ENCODE measurements around the gene CIAO2A.

DNA sequence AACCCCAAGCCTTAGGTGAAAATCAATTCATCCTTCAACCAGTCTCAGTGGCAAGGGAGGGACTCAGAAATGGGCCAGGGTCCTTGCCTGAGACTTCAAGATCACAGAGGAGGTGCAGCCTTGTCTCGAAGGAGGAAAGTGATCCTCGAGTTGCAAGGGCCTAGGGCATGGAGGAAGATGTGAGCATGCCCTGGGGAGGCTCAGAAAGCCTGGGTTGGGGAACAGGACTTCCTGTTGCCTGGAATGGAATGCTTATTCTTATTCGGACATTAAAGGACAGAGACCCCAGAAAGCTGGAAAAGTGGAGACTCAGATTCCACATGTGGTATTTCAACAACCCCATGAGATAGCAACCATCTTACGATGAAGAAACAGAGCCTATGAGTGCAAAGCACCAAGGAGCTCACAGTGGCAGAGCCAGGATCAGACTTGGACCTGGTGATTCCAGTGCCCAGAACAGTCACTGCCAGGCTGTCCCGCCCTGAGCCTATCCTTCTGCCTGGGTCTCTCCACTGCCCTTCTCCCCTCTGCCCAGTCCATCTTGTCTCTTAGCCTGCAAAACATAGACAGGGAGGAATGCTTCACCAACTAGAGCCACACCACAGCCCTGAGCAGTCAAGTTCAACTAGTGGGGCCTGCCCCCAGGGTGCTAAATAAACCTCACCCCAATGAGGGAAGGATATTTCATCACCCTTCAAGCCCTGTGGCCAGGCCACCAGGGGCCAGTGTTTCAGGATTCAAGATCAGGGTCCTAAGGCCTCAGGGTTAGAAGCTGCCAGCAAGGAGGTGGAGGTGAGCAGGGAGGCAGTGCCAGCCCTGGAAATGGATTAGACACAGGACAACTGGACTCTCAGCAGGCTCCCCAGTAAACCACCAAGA is 69.2 kb downstream of the CIAO2A start:
- TF ChIP-seq CTCF (IDR thresholded peaks at IDR 0.05) (no peak), EZH2 (IDR thresholded peaks at IDR 0.05) (no peak)
